ENCODE results near the gene MTCH1. TPM values are rescaled to one million over a fixed set of nuclear protein-coding genes. Genes with fewer than 3 reads are reported as not detected.

MTCH1 gene
- total RNA-seq, 1 donor from 2014 or later, result 133 TPM

DNA sequence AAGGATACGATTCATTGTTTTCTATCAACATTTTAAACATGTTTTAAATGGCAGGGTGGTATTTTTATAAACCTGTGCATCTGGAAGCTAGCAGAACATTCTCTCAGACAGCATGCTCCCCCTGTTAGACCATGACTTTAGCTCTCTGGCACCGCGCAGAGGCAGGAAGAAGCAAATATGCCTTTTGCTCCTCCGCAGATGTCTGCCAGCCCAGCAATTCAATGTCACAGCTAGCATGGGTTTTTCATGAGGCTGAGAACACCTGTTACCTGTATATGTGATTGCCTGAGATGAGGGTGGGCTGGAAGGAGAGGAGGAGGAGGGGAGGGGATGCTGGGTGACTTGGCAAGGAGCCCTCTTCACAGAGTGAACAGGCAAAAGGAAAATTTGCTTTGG is 6.7 kb downstream of the MTCH1 start:
- H3K4me3 Mint-ChIP-seq, result no peak overlapping the region
- TF ChIP-seq, protein P1, sequence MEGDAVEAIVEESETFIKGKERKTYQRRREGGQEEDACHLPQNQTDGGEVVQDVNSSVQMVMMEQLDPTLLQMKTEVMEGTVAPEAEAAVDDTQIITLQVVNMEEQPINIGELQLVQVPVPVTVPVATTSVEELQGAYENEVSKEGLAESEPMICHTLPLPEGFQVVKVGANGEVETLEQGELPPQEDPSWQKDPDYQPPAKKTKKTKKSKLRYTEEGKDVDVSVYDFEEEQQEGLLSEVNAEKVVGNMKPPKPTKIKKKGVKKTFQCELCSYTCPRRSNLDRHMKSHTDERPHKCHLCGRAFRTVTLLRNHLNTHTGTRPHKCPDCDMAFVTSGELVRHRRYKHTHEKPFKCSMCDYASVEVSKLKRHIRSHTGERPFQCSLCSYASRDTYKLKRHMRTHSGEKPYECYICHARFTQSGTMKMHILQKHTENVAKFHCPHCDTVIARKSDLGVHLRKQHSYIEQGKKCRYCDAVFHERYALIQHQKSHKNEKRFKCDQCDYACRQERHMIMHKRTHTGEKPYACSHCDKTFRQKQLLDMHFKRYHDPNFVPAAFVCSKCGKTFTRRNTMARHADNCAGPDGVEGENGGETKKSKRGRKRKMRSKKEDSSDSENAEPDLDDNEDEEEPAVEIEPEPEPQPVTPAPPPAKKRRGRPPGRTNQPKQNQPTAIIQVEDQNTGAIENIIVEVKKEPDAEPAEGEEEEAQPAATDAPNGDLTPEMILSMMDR (IDR thresholded peaks at IDR 0.05), result no peak
- peaks cover 30% of the 10 kb centered on the region for H3K4me1 Mint-ChIP-seq
- no peaks in the 10 kb centered on the region for H3K27me3 Mint-ChIP-seq
- ChIA-PET POLR2A (interaction anchor here (0.6 to 3.6 kb wide), 5 partner anchors 26 to 191 kb away, joined by 3 to 18 read pairs (median 5); partner anchors contain the start of genes FGD2 and PIM1), CTCF (interaction anchor here (0.9 to 12.5 kb wide), 9 partner anchors 27 to 231 kb away, joined by 3 to 167 read pairs (median 4); partner anchors contain the start of gene C6orf89)
- intact Hi-C loops (cut with micrococcal nuclease), result loop anchor here (2.0 kb wide), 1 partner anchor 95 kb away; the partner anchor contains the start of gene C6orf89
- H3K9me3 Mint-ChIP-seq, result no peaks in the 10 kb centered on the region
- no peak for DNase-seq
- no peak overlapping the region for H3K27ac Mint-ChIP-seq
- H3K36me3 Mint-ChIP-seq (ENCODE audit: low read depth), result peaks cover 71% of the 10 kb centered on the region
- ATAC-seq (ENCODE audit: low read depth), result peak; percentile 58

GRCh38 chr6:36978421-36979346 is 7.3 kb downstream of the MTCH1 start:
- Mint-ChIP-seq H3K27ac (no peak overlapping the region), H3K36me3 (ENCODE audit: low read depth) (peaks cover 77% of the 10 kb centered on the region), H3K4me3 (no peak overlapping the region), H3K4me1 (peaks cover 30% of the 10 kb centered on the region), H3K9me3 (no peaks in the 10 kb centered on the region), H3K27me3 (no peaks in the 10 kb centered on the region)
- ATAC-seq (ENCODE audit: low read depth) (no peak), DNase-seq (no peak)
- TF ChIP-seq, protein P1 (IDR thresholded peaks at IDR 0.05), result no peak
- POLR2A ChIA-PET, result interaction anchor here (0.6 to 3.6 kb wide), 6 partner anchors 7 to 191 kb away, joined by 3 to 18 read pairs (median 7); partner anchors contain the start of genes FGD2, MTCH1 and PIM1
- CTCF ChIA-PET, result interaction anchor here (0.9 to 12.5 kb wide), 10 partner anchors 28 to 231 kb away, joined by 3 to 167 read pairs (median 6); partner anchors contain the start of gene C6orf89
- intact Hi-C loops (cut with micrococcal nuclease), result loop anchor here (2.0 kb wide), 1 partner anchor 94 kb away; the partner anchor contains the start of gene C6orf89

DNA sequence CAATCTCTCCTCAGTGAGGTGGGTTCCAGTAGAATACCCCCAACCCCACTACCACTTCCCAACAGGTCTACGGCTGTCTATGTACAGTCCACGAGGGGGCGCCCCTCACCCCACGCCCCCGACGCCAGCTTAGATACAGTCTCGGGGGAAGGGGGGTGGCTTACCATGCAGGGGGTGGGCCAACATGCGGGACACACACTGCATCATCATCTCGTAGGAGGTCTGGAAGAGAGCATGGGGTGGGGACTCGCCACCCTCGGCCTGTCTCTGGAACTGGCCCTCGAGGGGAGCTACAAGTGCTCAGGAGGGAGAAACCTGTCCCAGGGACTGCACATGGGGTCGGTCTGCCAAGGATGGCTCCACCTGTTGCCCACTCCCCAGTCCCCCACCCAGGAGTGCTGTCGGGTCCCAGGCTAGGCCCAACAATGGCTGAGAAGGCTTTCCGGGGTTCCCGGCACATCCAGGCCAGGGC is 8.5 kb downstream of the MTCH1 start:
- ChIA-PET POLR2A (interaction anchor here (0.7 to 1.6 kb wide), 7 partner anchors 9 to 198 kb away, joined by 3 to 12 read pairs (median 8); partner anchors contain the start of genes FGD2, MTCH1 and PI16), CTCF (interaction anchor here (0.8 to 12.5 kb wide), 9 partner anchors 11 to 232 kb away, joined by 3 to 167 read pairs (median 4); no protein-coding TSS in a partner anchor)
- peaks cover 30% of the 10 kb centered on the region for H3K4me1 Mint-ChIP-seq
- no peaks in the 10 kb centered on the region for H3K9me3 Mint-ChIP-seq
- ATAC-seq (ENCODE audit: low read depth), result peak; percentile 85
- DNase-seq, result no peak
- H3K27ac Mint-ChIP-seq, result no peak overlapping the region
- H3K27me3 Mint-ChIP-seq, result no peaks in the 10 kb centered on the region
- no peak overlapping the region for H3K4me3 Mint-ChIP-seq
- peaks cover 88% of the 10 kb centered on the region for H3K36me3 Mint-ChIP-seq (ENCODE audit: low read depth)
- TF ChIP-seq, protein P1 (IDR thresholded peaks at IDR 0.05), result no peak
- intact Hi-C loops (cut with micrococcal nuclease), result loop anchor here (1.0 kb wide), 3 partner anchors 28 to 233 kb away; partner anchors contain the start of gene FGD2

- Mint-ChIP-seq H3K36me3 (ENCODE audit: low read depth) (peaks cover 92% of the 10 kb centered on the region), H3K9me3 (no peaks in the 10 kb centered on the region), H3K4me1 (peaks cover 27% of the 10 kb centered on the region), H3K4me3 (no peak overlapping the region), H3K27me3 (no peaks in the 10 kb centered on the region), H3K27ac (no peak overlapping the region)
- ChIA-PET CTCF (interaction anchor here (0.8 to 12.5 kb wide), 9 partner anchors 27 to 233 kb away, joined by 3 to 167 read pairs (median 4); no protein-coding TSS in a partner anchor), POLR2A (interaction anchor here (0.7 to 1.6 kb wide), 7 partner anchors 9 to 199 kb away, joined by 3 to 12 read pairs (median 8); partner anchors contain the start of genes FGD2, MTCH1 and PI16)
- TF ChIP-seq, protein P1 (IDR thresholded peaks at IDR 0.05), result no peak
- intact Hi-C loops (cut with micrococcal nuclease), result loop anchor here (1.0 kb wide), 3 partner anchors 28 to 233 kb away; partner anchors contain the start of gene FGD2
- ATAC-seq (ENCODE audit: low read depth) (no peak), DNase-seq (no peak)
Observed at GRCh38 chr6:36976931-36977330, 9.1 kb downstream of the MTCH1 start.

All from activated B cell treated with CpG ODN at 0.5 μM for 24 hours (primary cell).